ENCODE data around the gene LASP1. TPM values are rescaled to one million over a fixed set of nuclear protein-coding genes. Genes with fewer than 3 reads are reported as not detected.

LASP1 gene
- total RNA-seq, 1 experiment from 2014 or later, result 106 TPM

DNA sequence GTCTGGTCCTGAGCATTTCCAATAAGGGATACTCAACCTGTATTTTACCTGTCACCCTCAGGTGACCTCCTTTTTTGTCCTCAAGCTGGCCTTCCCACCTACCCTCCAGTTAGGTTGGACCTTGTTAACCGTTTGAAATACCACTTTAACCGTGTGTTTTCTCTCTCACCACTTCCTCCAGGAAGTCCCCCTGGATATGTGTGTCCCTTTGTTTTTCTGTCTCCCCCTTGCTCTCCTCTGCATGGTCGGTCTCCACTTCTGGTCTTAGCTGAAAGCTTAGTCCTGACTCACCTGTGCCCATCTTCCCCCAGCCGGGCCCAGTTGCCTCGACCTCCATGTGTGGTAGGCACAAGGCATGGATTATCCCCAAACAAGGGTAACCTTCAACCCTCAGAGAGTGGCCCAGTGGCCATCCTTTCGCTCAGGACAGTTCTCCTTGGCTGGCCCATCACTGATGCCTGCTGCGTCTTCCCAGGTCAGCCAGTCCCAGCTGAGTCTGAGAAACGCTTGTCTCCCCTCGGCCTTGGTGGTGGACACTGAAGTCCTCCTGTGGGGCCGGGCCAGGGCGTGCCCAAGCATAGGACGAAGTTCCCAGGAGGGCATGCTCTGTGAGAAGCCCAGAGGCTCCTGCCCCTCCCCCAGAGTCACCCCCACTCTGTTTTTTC, 20.0 kb downstream of the LASP1 start:
- H3K4me1 ChIP-seq (ENCODE audit: insufficient read depth, low read length), result no peaks in the 10 kb centered on the region
- no TSS peak for BruUV-seq (replicated peaks)
- H4K20me1 ChIP-seq (ENCODE audit: low read length), result no peaks in the 10 kb centered on the region
- peaks cover 26% of the 10 kb centered on the region for H3K79me2 ChIP-seq (ENCODE audit: low read length)
- H3K9me3 ChIP-seq (ENCODE audit: low read length), result no peaks in the 10 kb centered on the region
- intact Hi-C loops (cut with micrococcal nuclease), result no loop called here
- H3F3A ChIP-seq (ENCODE audit: low read length, unreplicated experiment), result no peaks in the 10 kb centered on the region
- H2AFZ ChIP-seq (ENCODE audit: low read length), result no peak overlapping the region
- ATAC-seq, result no peak
- TF ChIP-seq EZH2phosphoT487 (IDR thresholded peaks at IDR 0.05; ENCODE audit: borderline replicate concordance, low read length), result no peak
- TF ChIP-seq CTCF (conservative IDR thresholded peaks at IDR 0.05; ENCODE audit: low read depth, low read length), result no peak
- TF ChIP-seq EZH2 (IDR thresholded peaks at IDR 0.05; ENCODE audit: low read length, unreplicated experiment), result no peak
- DNase-seq, result no peak
- H3K36me3 ChIP-seq (ENCODE audit: low read depth, low read length), result no peaks in the 10 kb centered on the region; the same call in 1 of the 2 replicates
- no peaks in the 10 kb centered on the region for H3K9me2 ChIP-seq (replicated peaks; ENCODE audit: low read length)
- H3K27ac ChIP-seq (ENCODE audit: low read length), result no peak overlapping the region
- H3K4me3 ChIP-seq (ENCODE audit: low read length), result no peak overlapping the region
- ChIA-PET CTCF (no interaction called here), POLR2A (ENCODE audit: unreplicated experiment) (no interaction called here)
- no peaks in the 10 kb centered on the region for H3K27me3 ChIP-seq (ENCODE audit: low read length)
- no peak overlapping the region for H3K4me2 ChIP-seq (ENCODE audit: low read length)
- H3K9ac ChIP-seq (ENCODE audit: low read length), result no peak overlapping the region

GRCh38 chr17:38890410-38890746, 20.5 kb downstream of the LASP1 start:
- TF ChIP-seq EZH2 (IDR thresholded peaks at IDR 0.05; ENCODE audit: low read length, unreplicated experiment) (no peak), EZH2phosphoT487 (IDR thresholded peaks at IDR 0.05; ENCODE audit: borderline replicate concordance, low read length) (no peak), CTCF (conservative IDR thresholded peaks at IDR 0.05; ENCODE audit: low read depth, low read length) (no peak)
- Histone ChIP-seq H3K79me2 (ENCODE audit: low read length) (peaks cover 21% of the 10 kb centered on the region), H3K9ac (ENCODE audit: low read length) (no peak overlapping the region), H3K36me3 (ENCODE audit: low read depth, low read length) (no peaks in the 10 kb centered on the region; the same call in 1 of the 2 replicates), H3K9me3 (ENCODE audit: low read length) (no peaks in the 10 kb centered on the region), H3K4me1 (ENCODE audit: insufficient read depth, low read length) (no peaks in the 10 kb centered on the region), H4K20me1 (ENCODE audit: low read length) (no peaks in the 10 kb centered on the region), H3F3A (ENCODE audit: low read length, unreplicated experiment) (no peaks in the 10 kb centered on the region), H3K4me3 (ENCODE audit: low read length) (no peak overlapping the region), H3K27ac (ENCODE audit: low read length) (no peak overlapping the region), H3K9me2 (replicated peaks; ENCODE audit: low read length) (no peaks in the 10 kb centered on the region), H3K27me3 (ENCODE audit: low read length) (no peaks in the 10 kb centered on the region), H2AFZ (ENCODE audit: low read length) (no peak overlapping the region), H3K4me2 (ENCODE audit: low read length) (no peak overlapping the region)
- DNase-seq (no peak), ATAC-seq (no peak)
- ChIA-PET POLR2A (ENCODE audit: unreplicated experiment) (no interaction called here), CTCF (no interaction called here)
- intact Hi-C loops (cut with micrococcal nuclease), result no loop called here
- BruUV-seq (replicated peaks), result no TSS peak

DNA sequence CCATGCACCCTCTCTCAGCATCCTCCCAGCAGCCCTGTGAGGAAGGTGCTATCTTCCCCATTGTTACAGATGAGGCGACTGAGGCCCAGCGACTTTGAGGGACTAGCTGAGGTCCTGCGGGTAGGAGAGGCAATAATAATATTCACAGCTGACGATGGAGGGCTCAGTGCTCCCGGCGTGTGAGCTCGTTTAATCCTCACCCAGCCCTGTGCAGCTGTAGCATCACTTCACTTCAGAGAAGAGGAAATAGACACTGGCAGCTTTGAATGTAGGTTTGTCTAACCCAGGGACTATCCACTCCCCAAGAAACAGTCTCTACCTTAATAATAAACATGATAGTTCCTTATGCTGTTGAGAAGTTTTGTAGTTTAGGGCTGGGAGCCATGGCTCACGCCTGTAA, 21.6 kb downstream of the LASP1 start:
- intact Hi-C loops (cut with micrococcal nuclease), result no loop called here
- no TSS peak for BruUV-seq (replicated peaks)
- H3K27me3 ChIP-seq (ENCODE audit: low read length), result no peaks in the 10 kb centered on the region
- no peaks in the 10 kb centered on the region for H4K20me1 ChIP-seq (ENCODE audit: low read length)
- no peak overlapping the region for H3K4me2 ChIP-seq (ENCODE audit: low read length)
- H3F3A ChIP-seq (ENCODE audit: low read length, unreplicated experiment), result no peaks in the 10 kb centered on the region
- no peaks in the 10 kb centered on the region; the same call in 1 of the 2 replicates for H3K36me3 ChIP-seq (ENCODE audit: low read depth, low read length)
- H3K4me1 ChIP-seq (ENCODE audit: insufficient read depth, low read length), result no peaks in the 10 kb centered on the region
- peaks cover 10% of the 10 kb centered on the region for H3K79me2 ChIP-seq (ENCODE audit: low read length)
- H3K9me2 ChIP-seq (replicated peaks; ENCODE audit: low read length), result no peaks in the 10 kb centered on the region
- ChIA-PET POLR2A (ENCODE audit: unreplicated experiment) (no interaction called here), CTCF (no interaction called here)
- H2AFZ ChIP-seq (ENCODE audit: low read length), result no peak overlapping the region
- DNase-seq (no peak), ATAC-seq (no peak)
- H3K9me3 ChIP-seq (ENCODE audit: low read length), result no peaks in the 10 kb centered on the region
- H3K4me3 ChIP-seq (ENCODE audit: low read length), result no peak overlapping the region
- no peak for TF ChIP-seq CTCF (conservative IDR thresholded peaks at IDR 0.05; ENCODE audit: low read depth, low read length)
- no peak for TF ChIP-seq EZH2 (IDR thresholded peaks at IDR 0.05; ENCODE audit: low read length, unreplicated experiment)
- no peak for TF ChIP-seq EZH2phosphoT487 (IDR thresholded peaks at IDR 0.05; ENCODE audit: borderline replicate concordance, low read length)
- no peak overlapping the region for H3K27ac ChIP-seq (ENCODE audit: low read length)
- H3K9ac ChIP-seq (ENCODE audit: low read length), result no peak overlapping the region
